MM.1S (cell line): ENCODE results near the gene HIBCH.

Experiments
- DNase-seq: peaks from one replicate; pipeline ENCODE4 v3.0.0-alpha.2; 2015
- H2AFZ ChIP-seq: fragments of 300-600 bp; sonication (generic); 2 replicates; pipeline ENCODE4 v1.6.0; 2016; ENCODE audit warnings: antibody characterized with exemption, low read length
- H3F3A ChIP-seq: fragments of 300-600 bp; sonication (generic); 2 replicates; pipeline ENCODE4 v1.6.1; 2016; ENCODE audit warnings: mild to moderate bottlenecking, antibody characterized with exemption, low read length, moderate library complexity, mixed read lengths; ENCODE audit not compliant: insufficient read depth
- H3K27ac ChIP-seq: fragments of 300-600 bp; sonication (generic); 2 replicates; pipeline ENCODE4 v1.5.1; 2016; ENCODE audit warnings: mild to moderate bottlenecking, low read length
- H3K27me3 ChIP-seq: fragments of 300-600 bp; sonication (generic); replicated peaks from 2 replicates; pipeline ENCODE4 v1.6.0; 2016; ENCODE audit warnings: low read length; ENCODE audit not compliant: insufficient read depth
- H3K36me3 ChIP-seq: fragments of 300-600 bp; sonication (generic); replicated peaks from 2 replicates; pipeline ENCODE4 v1.6.1; 2016; ENCODE audit warnings: mild to moderate bottlenecking, low read length, mixed read lengths; ENCODE audit not compliant: insufficient read depth
- H3K4me1 ChIP-seq: fragments of 300-600 bp; sonication (generic); 2 replicates; pipeline ENCODE4 v1.6.1; 2016; ENCODE audit warnings: low read length, mixed read lengths
- H3K4me2 ChIP-seq: fragments of 300-600 bp; sonication (generic); 2 replicates; pipeline ENCODE4 v1.6.0; 2016; ENCODE audit warnings: low read depth, low read length
- H3K4me3 ChIP-seq: fragments of 300-600 bp; sonication (generic); 2 replicates; pipeline ENCODE4 v1.5.1; 2016; ENCODE audit warnings: low read length, mixed read lengths
- H3K79me2 ChIP-seq: fragments of 300-600 bp; sonication (generic); 2 replicates; pipeline ENCODE4 v1.6.1; 2016; ENCODE audit warnings: mixed run types, low read length, mixed read lengths
- H3K9ac ChIP-seq: fragments of 300-600 bp; sonication (generic); 2 replicates; pipeline ENCODE4 v1.6.1; 2016; ENCODE audit warnings: low read length, mixed read lengths
- H3K9me2 ChIP-seq: fragments of 300-600 bp; sonication (generic); replicated peaks from 2 replicates; pipeline ENCODE4 v1.6.1; 2016; ENCODE audit warnings: mild to moderate bottlenecking, low read length, mixed read lengths; ENCODE audit not compliant: insufficient read depth
- H3K9me3 ChIP-seq: fragments of 300-600 bp; sonication (generic); replicated peaks from 2 replicates; pipeline ENCODE4 v1.6.1; 2016; ENCODE audit warnings: mild to moderate bottlenecking, low read length, mixed read lengths; ENCODE audit not compliant: insufficient read depth
- H4K20me1 ChIP-seq: fragments of 300-600 bp; sonication (generic); 2 replicates; pipeline ENCODE4 v1.6.1; 2016; ENCODE audit warnings: mild to moderate bottlenecking, low read length, moderate library complexity, mixed read lengths; ENCODE audit not compliant: insufficient read depth
- EZH2 ChIP-seq: fragments of 300-600 bp; sonication (generic); optimal IDR thresholded peaks from 2 replicates; pipeline ENCODE3; 2017; ENCODE audit warnings: low read depth, mild to moderate bottlenecking, antibody characterized with exemption, low read length, mixed read lengths
- EZH2phosphoT487 ChIP-seq: fragments of 300-600 bp; sonication (generic); IDR thresholded peaks from 2 replicates; pipeline ENCODE4 v1.6.1; 2018; ENCODE audit warnings: antibody characterized with exemption, low read length
- TF ChIP-seq, protein P1 (sequence below): fragments of 300-600 bp; sonication (generic); IDR thresholded peaks from 2 replicates; pipeline ENCODE4 v1.5.1; 2016; ENCODE audit warnings: antibody characterized with exemption, low read length, mixed read lengths

Gene HIBCH

DNA sequence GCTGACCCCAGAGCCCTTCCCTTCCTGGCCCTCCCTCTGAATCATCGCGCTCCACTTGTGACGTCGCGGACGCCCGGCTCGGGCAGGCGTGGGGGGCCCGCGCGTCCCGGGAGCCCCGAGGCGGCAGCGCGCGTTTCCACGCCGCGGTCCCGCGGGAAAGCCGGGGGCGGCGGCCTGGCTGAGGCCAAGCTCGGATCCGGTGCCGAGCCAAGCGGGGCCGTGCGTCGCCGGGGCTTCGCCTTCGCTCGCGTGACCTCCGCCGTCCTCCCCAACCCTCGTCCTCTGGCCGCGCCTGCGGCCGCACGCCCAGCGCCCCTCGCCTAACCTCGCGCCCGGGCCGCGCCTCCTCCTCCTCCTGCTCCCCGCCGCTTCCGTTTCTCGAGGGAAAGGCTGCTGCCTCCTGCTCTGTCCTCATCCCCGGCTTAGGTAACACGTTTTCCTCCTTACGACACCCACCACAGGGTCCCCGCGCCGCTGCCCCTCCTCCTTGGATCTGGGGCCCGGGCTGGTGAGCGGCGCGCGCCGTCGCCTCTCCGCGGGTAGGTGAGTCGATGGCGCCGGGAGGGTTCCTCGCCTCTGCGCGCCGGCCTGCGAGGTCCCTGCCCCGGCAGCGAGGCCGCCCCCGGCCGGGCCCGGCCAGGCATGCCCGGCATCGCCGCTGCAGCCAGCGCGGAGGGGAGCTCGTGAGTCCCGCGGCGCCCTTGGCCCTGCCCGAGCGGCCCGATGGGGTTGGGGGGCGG is 24.1 kb upstream of the HIBCH start, which contains the start of gene INPP1:
TSS of gene INPP1 (plus strand) at position 54 of the 740 bp plus-strand sequence. CDS start 16,514 bp downstream, outside the sequence.
- Histone ChIP-seq H3K9ac (peak within 1 kb of the TSS; percentile 37; the same call in 1 of the 2 replicates), H3K4me3 (peak within 1 kb of the TSS; percentile 44), H3K27ac (no peak within 1 kb of the TSS), H2AFZ (peak within 1 kb of the TSS; percentile 84), H3K36me3 (no peaks in the 10 kb centered on the region), H3K9me3 (no peaks in the 10 kb centered on the region), H3K9me2 (no peaks in the 10 kb centered on the region), H3F3A (no peaks in the 10 kb centered on the region), H3K79me2 (no peaks in the 10 kb centered on the region), H4K20me1 (no peaks in the 10 kb centered on the region), H3K27me3 (no peaks in the 10 kb centered on the region), H3K4me2 (peak within 1 kb of the TSS; percentile 57), H3K4me1 (peaks cover 7% of the 10 kb centered on the region)
- peak; percentile 26 for DNase-seq
- TF ChIP-seq EZH2phosphoT487 (no peak), EZH2 (no peak)
- TF ChIP-seq, protein P1, sequence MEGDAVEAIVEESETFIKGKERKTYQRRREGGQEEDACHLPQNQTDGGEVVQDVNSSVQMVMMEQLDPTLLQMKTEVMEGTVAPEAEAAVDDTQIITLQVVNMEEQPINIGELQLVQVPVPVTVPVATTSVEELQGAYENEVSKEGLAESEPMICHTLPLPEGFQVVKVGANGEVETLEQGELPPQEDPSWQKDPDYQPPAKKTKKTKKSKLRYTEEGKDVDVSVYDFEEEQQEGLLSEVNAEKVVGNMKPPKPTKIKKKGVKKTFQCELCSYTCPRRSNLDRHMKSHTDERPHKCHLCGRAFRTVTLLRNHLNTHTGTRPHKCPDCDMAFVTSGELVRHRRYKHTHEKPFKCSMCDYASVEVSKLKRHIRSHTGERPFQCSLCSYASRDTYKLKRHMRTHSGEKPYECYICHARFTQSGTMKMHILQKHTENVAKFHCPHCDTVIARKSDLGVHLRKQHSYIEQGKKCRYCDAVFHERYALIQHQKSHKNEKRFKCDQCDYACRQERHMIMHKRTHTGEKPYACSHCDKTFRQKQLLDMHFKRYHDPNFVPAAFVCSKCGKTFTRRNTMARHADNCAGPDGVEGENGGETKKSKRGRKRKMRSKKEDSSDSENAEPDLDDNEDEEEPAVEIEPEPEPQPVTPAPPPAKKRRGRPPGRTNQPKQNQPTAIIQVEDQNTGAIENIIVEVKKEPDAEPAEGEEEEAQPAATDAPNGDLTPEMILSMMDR, result no peak

DNA sequence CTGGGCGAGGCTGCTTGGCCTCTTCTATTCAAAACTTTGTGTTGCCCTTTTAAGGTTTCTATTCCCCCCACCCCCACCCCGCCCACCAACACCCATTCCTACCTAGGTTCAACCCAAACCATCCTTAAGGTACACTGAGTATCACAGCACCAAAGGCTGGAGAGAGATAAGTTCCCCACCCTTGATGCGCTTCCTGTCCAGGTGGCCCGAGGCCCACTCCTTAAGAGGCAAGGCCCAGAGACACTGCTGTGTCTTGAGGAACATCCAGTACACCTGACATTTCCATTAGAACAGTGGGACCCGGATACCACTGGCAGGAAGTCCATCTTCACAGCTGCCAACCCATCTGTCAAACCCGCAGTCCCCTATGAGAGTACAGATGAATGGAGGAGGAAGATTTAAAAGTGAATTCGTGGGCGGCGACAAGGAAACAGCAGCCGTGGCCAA is 23.5 kb upstream of the HIBCH start:
- no peaks in the 10 kb centered on the region for H3F3A ChIP-seq
- TF ChIP-seq EZH2phosphoT487 (no peak), EZH2 (no peak)
- TF ChIP-seq, protein P1, result no peak
- no peaks in the 10 kb centered on the region for H3K79me2 ChIP-seq
- H3K27ac ChIP-seq, result no peak overlapping the region
- DNase-seq, result no peak
- H3K9ac ChIP-seq, result no peak overlapping the region
- no peaks in the 10 kb centered on the region for H3K36me3 ChIP-seq
- no peaks in the 10 kb centered on the region for H3K9me3 ChIP-seq
- no peak overlapping the region for H3K4me3 ChIP-seq
- H3K9me2 ChIP-seq, result no peaks in the 10 kb centered on the region
- peak overlapping the region; percentile 57; the same call in 1 of the 2 replicates for H3K4me2 ChIP-seq
- H4K20me1 ChIP-seq, result no peaks in the 10 kb centered on the region
- H3K4me1 ChIP-seq, result peaks cover 7% of the 10 kb centered on the region
- H2AFZ ChIP-seq, result no peak overlapping the region
- no peaks in the 10 kb centered on the region for H3K27me3 ChIP-seq

DNA sequence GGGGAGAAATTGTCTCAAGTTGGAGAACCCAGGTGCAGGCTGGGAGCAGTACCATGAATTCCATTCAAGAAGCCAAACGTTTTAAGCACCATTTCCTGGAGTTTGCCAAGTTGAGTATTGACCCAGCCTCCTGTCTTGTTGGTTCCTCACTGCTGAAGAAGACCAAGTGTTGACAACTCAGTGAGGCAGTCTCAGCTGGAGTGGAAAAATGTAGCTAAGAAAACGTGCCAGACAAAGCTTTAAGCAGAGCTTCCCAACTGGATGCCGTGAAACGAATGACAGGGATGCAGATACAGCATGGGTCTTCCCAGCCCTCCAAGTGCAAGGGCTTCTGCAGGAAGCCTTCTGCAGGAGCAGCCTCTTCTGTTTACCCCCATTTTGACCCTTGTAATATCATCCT is 23.0 kb upstream of the HIBCH start:
- Histone ChIP-seq H3K27ac (no peak overlapping the region), H3F3A (no peaks in the 10 kb centered on the region), H3K79me2 (no peaks in the 10 kb centered on the region), H3K9me2 (no peaks in the 10 kb centered on the region), H3K4me2 (no peak overlapping the region), H3K4me1 (peaks cover 7% of the 10 kb centered on the region), H3K9ac (no peak overlapping the region), H3K36me3 (no peaks in the 10 kb centered on the region), H3K4me3 (no peak overlapping the region), H2AFZ (no peak overlapping the region), H4K20me1 (no peaks in the 10 kb centered on the region), H3K27me3 (no peaks in the 10 kb centered on the region), H3K9me3 (no peaks in the 10 kb centered on the region)
- TF ChIP-seq EZH2phosphoT487, result no peak
- TF ChIP-seq EZH2, result no peak
- TF ChIP-seq, protein P1, result no peak
- no peak for DNase-seq
